ENCODE data around the gene SURF1. TPM values are rescaled to one million over a fixed set of nuclear protein-coding genes. Genes with fewer than 3 reads are reported as not detected.
"Not testable (repeated sequence)": the region's sequence is repeated elsewhere in the genome, so short reads cannot be mapped to it uniquely, and the experiment has no call there.

SURF1 gene
- total RNA-seq, 4 donors from 2014 or later = 50.4 to 86.4 (median 69.2) TPM

- no peak overlapping the region for H3K27ac ChIP-seq (replicated peaks in 1 of 4)
- H3K27me3 ChIP-seq = no peaks in the 10 kb centered on the region
- no peak overlapping the region for H3K4me3 ChIP-seq
- TF ChIP-seq POLR2A (IDR thresholded peaks at IDR 0.05; ENCODE audit: low read depth) = no peak
- no peak for TF ChIP-seq POLR2AphosphoS5 (IDR thresholded peaks at IDR 0.05)
- TF ChIP-seq EP300 (IDR thresholded peaks at IDR 0.05) = no peak
- no peak for TF ChIP-seq CTCF (IDR thresholded peaks at IDR 0.05)
- H3K36me3 ChIP-seq = peaks cover 36 to 49% (median 44%) of the 10 kb centered on the region in 4 donors
- intact Hi-C loops (cut with DNase I) = loop anchor here (5.0 to 10.0 kb wide), 2 partner anchors 145 to 228 kb away; no protein-coding TSS in a partner anchor
- WGBS = 94% methylated on average over 20 of the region's 20 CpGs
- H3K9me3 ChIP-seq = no peaks in the 10 kb centered on the region
- H3K4me1 ChIP-seq = peaks cover 19 to 37% (median 30%) of the 10 kb centered on the region in 4 donors
- DNase-seq (ENCODE audit: extremely low spot score) = no peak
Observed at GRCh38 chr9:133332381-133332730, 23.9 kb downstream of the SURF1 start.

GRCh38 chr9:133331641-133332380 lies 24.5 kb downstream of the SURF1 start:
- Histone ChIP-seq H3K9me3 (no peaks in the 10 kb centered on the region), H3K4me3 (no peak overlapping the region), H3K27me3 (no peaks in the 10 kb centered on the region), H3K27ac (replicated peaks in 1 of 4) (no peak overlapping the region), H3K36me3 (peaks cover 36 to 49% (median 44%) of the 10 kb centered on the region in 4 donors), H3K4me1 (peaks cover 17 to 32% (median 28%) of the 10 kb centered on the region in 4 donors)
- 94% methylated on average over 50 of the region's 57 CpGs for WGBS
- no peak for DNase-seq (ENCODE audit: extremely low spot score)
- TF ChIP-seq POLR2AphosphoS5 (IDR thresholded peaks at IDR 0.05) (no peak), CTCF (IDR thresholded peaks at IDR 0.05) (no peak), EP300 (IDR thresholded peaks at IDR 0.05) (no peak), POLR2A (IDR thresholded peaks at IDR 0.05; ENCODE audit: low read depth) (no peak)
- intact Hi-C loops (cut with DNase I) = loop anchor here (5.0 to 10.0 kb wide), 2 partner anchors 145 to 227 kb away; no protein-coding TSS in a partner anchor

GRCh38 chr9:133331221-133331620 lies 25.1 kb downstream of the SURF1 start:
- intact Hi-C loops (cut with DNase I) = loop anchor here (5.0 to 10.0 kb wide), 2 partner anchors 144 to 226 kb away; no protein-coding TSS in a partner anchor
- H3K36me3 ChIP-seq = peaks cover 36 to 49% (median 44%) of the 10 kb centered on the region in 4 donors
- no peaks in the 10 kb centered on the region for H3K9me3 ChIP-seq
- WGBS = 84% methylated on average over 16 of the region's 19 CpGs
- H3K4me1 ChIP-seq = peaks cover 12 to 26% (median 22%) of the 10 kb centered on the region in 4 donors
- no peak for DNase-seq (ENCODE audit: extremely low spot score)
- H3K27me3 ChIP-seq = no peaks in the 10 kb centered on the region
- no peak overlapping the region for H3K27ac ChIP-seq (replicated peaks in 1 of 4)
- no peak overlapping the region for H3K4me3 ChIP-seq
- TF ChIP-seq POLR2AphosphoS5 (IDR thresholded peaks at IDR 0.05) = no peak
- no peak for TF ChIP-seq EP300 (IDR thresholded peaks at IDR 0.05)

GRCh38 chr9:133329306-133330156 lies 26.8 kb downstream of the SURF1 start:
- intact Hi-C loops (cut with DNase I) = loop anchor here (5.0 to 10.0 kb wide), 2 partner anchors 142 to 225 kb away; no protein-coding TSS in a partner anchor
- 51% methylated on average over 21 of the region's 21 CpGs for WGBS
- peak; percentile 40 to 64 (median 60) for TF ChIP-seq CTCF (IDR thresholded peaks at IDR 0.05)
- H3K4me3 ChIP-seq; H3K9me3 ChIP-seq; H3K27ac ChIP-seq (replicated peaks in 1 of 4); H3K27me3 ChIP-seq; DNase-seq (ENCODE audit: extremely low spot score): not testable (repeated sequence)
- Histone ChIP-seq H3K4me1 (peaks cover 4 to 15% (median 11%) of the 10 kb centered on the region in 4 donors), H3K36me3 (peaks cover 35 to 47% (median 44%) of the 10 kb centered on the region in 4 donors)

Measured in esophagus muscularis mucosa (tissue), 4 donors.